SK-N-SH (cell line): ENCODE measurements around the gene CENPN. TPM values are rescaled to one million over a fixed set of nuclear protein-coding genes. Genes with fewer than 3 reads are reported as not detected.

Experiments used
- CTCF ChIA-PET: fragments of 300-600, 350-600 bp; formaldehyde crosslinking; extraction: SDS; loops from one replicate; lab custom pipeline; 2021; lab: Yijun Ruan, JAX
- POLR2A ChIA-PET: fragments of 350-600 bp; sonication (Branson Sonifier 250); formaldehyde crosslinking; extraction: SDS; loops from one replicate; lab custom pipeline; 2020; ENCODE audit warnings: antibody characterized with exemption, inconsistent platforms; lab: Yijun Ruan, JAX
- DNase-seq: peaks from one replicate; pipeline ENCODE4 v3.0.0; 2012
- H2AFZ ChIP-seq: fragments of 200-600 bp; sonication (generic); 2 replicates; pipeline ENCODE4 v1.8.1; 2016; ENCODE audit warnings: antibody characterized with exemption, mild to moderate bottlenecking, low read depth
- H3F3A ChIP-seq: fragments of 200-600 bp; sonication (generic); replicated peaks from 2 replicates; pipeline ENCODE3; 2016; ENCODE audit warnings: antibody characterized with exemption, mild to moderate bottlenecking; ENCODE audit not compliant: insufficient read depth
- H3K27ac ChIP-seq, 2 experiments: fragments of 200-500 bp in 1 of 2; fragments of 200-600 bp in 1 of 2; sonication (Bioruptor generic) in 1 of 2; sonication (generic), shearing (Covaris generic) in 1 of 2; 2 replicates each; pipeline versions ENCODE4 v1.5.1 to v1.6.1; 2014 to 2016; ENCODE audit warnings: low read depth in 2 of 2, inconsistent platforms in 1 of 2, low read length in 1 of 2, mild to moderate bottlenecking in 1 of 2, mixed read lengths in 1 of 2
- H3K27me3 ChIP-seq: fragments of 200-600 bp; sonication (generic), shearing (Covaris generic); 2 replicates; pipeline ENCODE4 v1.6.1; 2016; ENCODE audit warnings: mixed run types; ENCODE audit not compliant: insufficient read depth
- H3K36me3 ChIP-seq, 2 experiments: fragments of 200-500 bp in 1 of 2; fragments of 200-600 bp in 1 of 2; sonication (Bioruptor generic) in 1 of 2; sonication (generic) in 1 of 2; replicated peaks in 1 of 2; 2 replicates each; pipeline versions ENCODE3 to v1.5.1; 2014 to 2016; ENCODE audit warnings: low read length in 1 of 2, mild to moderate bottlenecking in 1 of 2; ENCODE audit not compliant: insufficient read depth in 2 of 2, control insufficient read depth in 1 of 2
- H3K4me1 ChIP-seq, 2 experiments: fragments of 200-500 bp in 1 of 2; fragments of 200-600 bp in 1 of 2; sonication (Bioruptor generic) in 1 of 2; sonication (generic), shearing (Covaris generic) in 1 of 2; 2 replicates each; pipeline versions ENCODE4 v1.5.1 to v1.6.1; 2014 to 2016; ENCODE audit warnings: low read depth in 1 of 2, low read length in 1 of 2, mixed run types in 1 of 2; ENCODE audit not compliant: insufficient read depth in 2 of 2, control insufficient read depth in 1 of 2
- H3K4me2 ChIP-seq: fragments of 200-600 bp; sonication (generic), shearing (Covaris generic); 2 replicates; pipeline ENCODE4 v1.6.1; 2017; ENCODE audit warnings: mixed run types
- H3K4me3 ChIP-seq, 2 experiments: fragments of 200-500 bp in 1 of 2; fragments of 200-600 bp in 1 of 2; sonication (Bioruptor generic) in 1 of 2; sonication (generic), shearing (Covaris generic) in 1 of 2; 2 replicates each; pipeline versions ENCODE4 v1.5.1 to v1.8.1; 2014 to 2016; ENCODE audit warnings: low read depth in 2 of 2, inconsistent platforms in 1 of 2, low read length in 1 of 2, mild to moderate bottlenecking in 1 of 2, mixed read lengths in 1 of 2, moderate library complexity in 1 of 2
- H3K79me2 ChIP-seq: fragments of 200-600 bp; sonication (generic); 2 replicates; pipeline ENCODE4 v1.8.1; 2017; ENCODE audit warnings: mild to moderate bottlenecking; ENCODE audit not compliant: insufficient read depth
- H3K9ac ChIP-seq: fragments of 200-600 bp; sonication (generic); 2 replicates; pipeline ENCODE4 v1.6.1; 2017; ENCODE audit warnings: mixed run types
- H3K9me2 ChIP-seq: fragments of 200-600 bp; sonication (generic); 2 replicates; pipeline ENCODE4 v1.6.1; 2017; ENCODE audit warnings: mixed run types
- H3K9me3 ChIP-seq: fragments of 200-600 bp; sonication (generic); 2 replicates; pipeline ENCODE4 v1.6.1; 2017; ENCODE audit warnings: mixed run types, mild to moderate bottlenecking, moderate library complexity
- H4K20me1 ChIP-seq: fragments of 200-600 bp; sonication (generic); 2 replicates; pipeline ENCODE4 v1.6.1; 2017; ENCODE audit warnings: mild to moderate bottlenecking, mixed run types; ENCODE audit not compliant: insufficient read depth
- ELF1 ChIP-seq: IDR thresholded peaks from 2 replicates; pipeline ENCODE4 v1.4.0; 2012
- EP300 ChIP-seq, 2 experiments: IDR thresholded peaks; 2 replicates each; pipeline versions ENCODE4 v1.4.0 to v1.6.1; 2012; ENCODE audit warnings: borderline replicate concordance in 1 of 2, low read depth in 1 of 2, low read length in 1 of 2
- FOXJ3 ChIP-seq: sonication (generic); formaldehyde crosslinking; IDR thresholded peaks from 2 replicates; pipeline ENCODE4 v1.5.1; 2020; ENCODE audit warnings: mild to moderate bottlenecking, missing genetic modification reagents
- GABPA ChIP-seq: IDR thresholded peaks from 2 replicates; pipeline ENCODE4 v1.4.0; 2012; ENCODE audit warnings: low read depth, mild to moderate bottlenecking
- IRF3 ChIP-seq: fragments of 150-350 bp; IDR thresholded peaks from 2 replicates; pipeline ENCODE4 v1.6.1; 2016; ENCODE audit warnings: mild to moderate bottlenecking, low read depth, low read length
- JUND ChIP-seq: IDR thresholded peaks from 2 replicates; pipeline ENCODE4 v1.4.0; 2012
- POLR2AphosphoS5 ChIP-seq: IDR thresholded peaks from 2 replicates; pipeline ENCODE4 v1.6.1; 2012; ENCODE audit warnings: low read depth, low read length
- RAD21 ChIP-seq: IDR thresholded peaks from 2 replicates; pipeline ENCODE4 v1.6.1; 2012; ENCODE audit warnings: mild to moderate bottlenecking, low read length
- RCOR1 ChIP-seq: fragments of 150-350 bp; IDR thresholded peaks from 2 replicates; pipeline ENCODE4 v1.6.1; 2017; ENCODE audit warnings: antibody characterized with exemption, low read length
- SMC3 ChIP-seq: IDR thresholded peaks from 2 replicates; pipeline ENCODE4 v1.6.1; 2012; ENCODE audit warnings: low read depth, low read length, improper control_type of control experiment
- TAF1 ChIP-seq: IDR thresholded peaks from 2 replicates; pipeline ENCODE4 v1.6.1; 2012; ENCODE audit warnings: low read depth, mild to moderate bottlenecking, low read length, moderate library complexity, borderline replicate concordance
- USF1 ChIP-seq: IDR thresholded peaks from 2 replicates; pipeline ENCODE4 v1.4.0; 2012; ENCODE audit warnings: low read depth, borderline replicate concordance
- WGBS: methylation state at CpG from one replicate; pipeline ENCODE4 v1.1.6; 2017; ENCODE audit warnings: low lambda C conversion rate; 5-methylcytosine and 5-hydroxymethylcytosine counted together
- polyA plus RNA-seq, 3 experiments: library from polyadenylated mRNA; depleted of rRNA; stranded (reverse); fragments of >200 nt; gene quantifications; 2 replicates each; pipeline ENCODE4 v1.2.3, GENCODE V29; 2012
- TF ChIP-seq, protein P1 (sequence below): IDR thresholded peaks from 2 replicates; pipeline ENCODE4 v1.6.1; 2012; ENCODE audit warnings: mild to moderate bottlenecking, low read depth, low read length, moderate library complexity
- TF ChIP-seq, protein P2 (sequence below): IDR thresholded peaks from 2 replicates; pipeline ENCODE4 v1.4.0; 2012; ENCODE audit warnings: low read depth, borderline replicate concordance

CENPN gene
- polyA plus RNA-seq, 1 of the 3 experiments (the other 2 are of a cell fraction), result 35.3 TPM

DNA sequence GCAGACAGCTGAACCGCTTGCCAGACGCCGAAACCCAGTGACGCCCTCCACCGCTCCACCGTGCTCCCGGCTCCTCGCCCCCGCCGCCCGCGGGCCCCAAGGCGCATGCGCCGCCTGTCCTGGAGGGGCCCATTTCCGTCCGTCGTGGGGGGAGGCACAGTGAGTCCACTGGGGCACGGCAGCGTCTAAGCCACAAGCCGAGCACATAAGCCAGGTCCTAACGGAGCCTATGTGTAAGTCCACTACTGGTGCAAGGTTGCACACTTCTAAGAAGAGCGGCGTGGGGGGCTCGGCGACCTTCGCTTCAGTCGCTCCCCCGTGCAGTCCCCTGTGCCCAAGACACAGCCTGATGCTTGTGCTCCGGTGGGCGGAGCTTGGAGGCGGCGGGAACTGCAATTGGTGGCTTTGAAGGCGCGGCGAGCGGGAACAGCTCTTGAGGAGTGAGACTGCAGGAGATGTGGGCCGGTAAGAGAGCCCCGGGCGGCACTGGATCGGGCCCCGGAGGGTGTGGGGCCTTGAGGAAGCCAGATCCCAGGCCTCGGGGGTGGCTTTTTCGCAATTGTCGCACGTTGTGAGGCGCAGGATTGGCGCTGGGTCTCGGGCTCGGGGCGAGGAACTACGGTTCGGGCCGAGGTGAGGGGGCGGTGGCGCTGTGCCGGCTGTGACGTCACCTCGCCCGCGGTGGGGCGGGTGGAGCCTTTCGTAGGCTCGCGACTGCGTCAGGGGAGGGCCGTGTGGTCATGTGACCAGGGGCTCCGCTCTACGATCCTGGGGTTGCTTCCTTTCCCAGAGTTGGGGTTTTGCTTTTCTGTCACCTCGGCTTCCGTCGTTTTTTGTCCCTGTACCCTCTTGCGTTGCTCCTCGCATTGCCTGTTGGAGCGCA is at the start of gene CENPN, which contains the start of gene CMC2 (continued):
- TF ChIP-seq, protein P1, sequence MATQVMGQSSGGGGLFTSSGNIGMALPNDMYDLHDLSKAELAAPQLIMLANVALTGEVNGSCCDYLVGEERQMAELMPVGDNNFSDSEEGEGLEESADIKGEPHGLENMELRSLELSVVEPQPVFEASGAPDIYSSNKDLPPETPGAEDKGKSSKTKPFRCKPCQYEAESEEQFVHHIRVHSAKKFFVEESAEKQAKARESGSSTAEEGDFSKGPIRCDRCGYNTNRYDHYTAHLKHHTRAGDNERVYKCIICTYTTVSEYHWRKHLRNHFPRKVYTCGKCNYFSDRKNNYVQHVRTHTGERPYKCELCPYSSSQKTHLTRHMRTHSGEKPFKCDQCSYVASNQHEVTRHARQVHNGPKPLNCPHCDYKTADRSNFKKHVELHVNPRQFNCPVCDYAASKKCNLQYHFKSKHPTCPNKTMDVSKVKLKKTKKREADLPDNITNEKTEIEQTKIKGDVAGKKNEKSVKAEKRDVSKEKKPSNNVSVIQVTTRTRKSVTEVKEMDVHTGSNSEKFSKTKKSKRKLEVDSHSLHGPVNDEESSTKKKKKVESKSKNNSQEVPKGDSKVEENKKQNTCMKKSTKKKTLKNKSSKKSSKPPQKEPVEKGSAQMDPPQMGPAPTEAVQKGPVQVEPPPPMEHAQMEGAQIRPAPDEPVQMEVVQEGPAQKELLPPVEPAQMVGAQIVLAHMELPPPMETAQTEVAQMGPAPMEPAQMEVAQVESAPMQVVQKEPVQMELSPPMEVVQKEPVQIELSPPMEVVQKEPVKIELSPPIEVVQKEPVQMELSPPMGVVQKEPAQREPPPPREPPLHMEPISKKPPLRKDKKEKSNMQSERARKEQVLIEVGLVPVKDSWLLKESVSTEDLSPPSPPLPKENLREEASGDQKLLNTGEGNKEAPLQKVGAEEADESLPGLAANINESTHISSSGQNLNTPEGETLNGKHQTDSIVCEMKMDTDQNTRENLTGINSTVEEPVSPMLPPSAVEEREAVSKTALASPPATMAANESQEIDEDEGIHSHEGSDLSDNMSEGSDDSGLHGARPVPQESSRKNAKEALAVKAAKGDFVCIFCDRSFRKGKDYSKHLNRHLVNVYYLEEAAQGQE, result no peak

DNA sequence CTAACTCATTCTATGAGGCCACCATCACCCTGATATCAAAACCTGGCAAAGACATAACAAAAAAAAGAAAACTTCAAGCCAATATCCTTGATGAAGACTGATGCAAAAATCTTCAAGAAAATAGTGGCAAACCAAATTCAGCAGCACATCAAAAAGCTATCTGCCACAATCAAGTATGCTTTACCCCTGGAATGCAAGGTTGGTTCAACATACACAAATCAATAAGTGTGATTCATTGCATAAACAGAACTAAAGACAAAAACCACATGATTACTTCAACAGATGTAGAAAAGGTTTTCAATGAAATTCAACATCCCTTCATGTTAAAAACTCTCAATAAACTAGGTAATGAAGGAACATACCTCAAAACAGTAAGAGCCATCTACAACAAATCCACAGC is 48.7 kb upstream of the CENPN start:
- Histone ChIP-seq H2AFZ (no peak overlapping the region), H4K20me1 (no peaks in the 10 kb centered on the region), H3F3A (no peaks in the 10 kb centered on the region), H3K9me3 (peaks cover 15% of the 10 kb centered on the region; the same call in 1 of the 2 replicates), H3K4me2 (no peak overlapping the region), H3K9ac (no peak overlapping the region), H3K79me2 (no peaks in the 10 kb centered on the region), H3K9me2 (no peaks in the 10 kb centered on the region), H3K4me1 (no peaks in the 10 kb centered on the region), H3K27me3 (no peaks in the 10 kb centered on the region), H3K36me3 (no peaks in the 10 kb centered on the region), H3K4me3 (no peak overlapping the region), H3K27ac (no peak overlapping the region)
- DNase-seq, result no peak
- TF ChIP-seq, protein P2, sequence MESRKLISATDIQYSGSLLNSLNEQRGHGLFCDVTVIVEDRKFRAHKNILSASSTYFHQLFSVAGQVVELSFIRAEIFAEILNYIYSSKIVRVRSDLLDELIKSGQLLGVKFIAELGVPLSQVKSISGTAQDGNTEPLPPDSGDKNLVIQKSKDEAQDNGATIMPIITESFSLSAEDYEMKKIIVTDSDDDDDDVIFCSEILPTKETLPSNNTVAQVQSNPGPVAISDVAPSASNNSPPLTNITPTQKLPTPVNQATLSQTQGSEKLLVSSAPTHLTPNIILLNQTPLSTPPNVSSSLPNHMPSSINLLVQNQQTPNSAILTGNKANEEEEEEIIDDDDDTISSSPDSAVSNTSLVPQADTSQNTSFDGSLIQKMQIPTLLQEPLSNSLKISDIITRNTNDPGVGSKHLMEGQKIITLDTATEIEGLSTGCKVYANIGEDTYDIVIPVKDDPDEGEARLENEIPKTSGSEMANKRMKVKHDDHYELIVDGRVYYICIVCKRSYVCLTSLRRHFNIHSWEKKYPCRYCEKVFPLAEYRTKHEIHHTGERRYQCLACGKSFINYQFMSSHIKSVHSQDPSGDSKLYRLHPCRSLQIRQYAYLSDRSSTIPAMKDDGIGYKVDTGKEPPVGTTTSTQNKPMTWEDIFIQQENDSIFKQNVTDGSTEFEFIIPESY, result no peak
- ChIA-PET CTCF (interaction anchor here (1.1 to 1.5 kb wide), 2 partner anchors 10 to 16 kb away, joined by 3 to 4 read pairs; no protein-coding TSS in a partner anchor), POLR2A (no interaction called here)

GRCh38 chr16:80962879-80963278 is 44.1 kb upstream of the CENPN start:
- no peak overlapping the region for H3K9ac ChIP-seq
- no peak overlapping the region for H3K4me2 ChIP-seq
- H3K27ac ChIP-seq, result no peak overlapping the region
- no peak overlapping the region for H2AFZ ChIP-seq
- ChIA-PET CTCF (interaction anchor here (1.4 kb wide), 1 partner anchor 13 kb away, joined by 3 read pairs; no protein-coding TSS in a partner anchor), POLR2A (no interaction called here)
- peaks cover 7% of the 10 kb centered on the region; the same call in 1 of the 2 replicates for H3K9me3 ChIP-seq
- H3F3A ChIP-seq, result no peaks in the 10 kb centered on the region
- no peaks in the 10 kb centered on the region for H3K4me1 ChIP-seq
- H3K4me3 ChIP-seq, result no peak overlapping the region
- no peaks in the 10 kb centered on the region for H3K79me2 ChIP-seq
- H3K9me2 ChIP-seq, result no peaks in the 10 kb centered on the region
- H4K20me1 ChIP-seq, result no peaks in the 10 kb centered on the region
- 53% methylated on average over 2 of the region's 2 CpGs for WGBS
- H3K27me3 ChIP-seq, result no peaks in the 10 kb centered on the region
- no peak for DNase-seq
- H3K36me3 ChIP-seq, result no peaks in the 10 kb centered on the region
- no peak for TF ChIP-seq IRF3
- TF ChIP-seq USF1, result no peak
- TF ChIP-seq RAD21, result no peak
- no peak for TF ChIP-seq POLR2AphosphoS5
- TF ChIP-seq, protein P2, result no peak
- TF ChIP-seq EP300 (IDR thresholded peaks at IDR 0.05; ENCODE audit: borderline replicate concordance in 1 of 2, low read depth in 1 of 2, low read length in 1 of 2), result no peak
- TF ChIP-seq RCOR1, result no peak
- TF ChIP-seq ELF1, result no peak
- no peak for TF ChIP-seq GABPA
- no peak for TF ChIP-seq FOXJ3 (CRISPR knock-in tag)
- TF ChIP-seq JUND, result no peak
- no peak for TF ChIP-seq SMC3
- no peak for TF ChIP-seq TAF1
